Measurements from ENCODE around the gene SLC6A6.

DNA sequence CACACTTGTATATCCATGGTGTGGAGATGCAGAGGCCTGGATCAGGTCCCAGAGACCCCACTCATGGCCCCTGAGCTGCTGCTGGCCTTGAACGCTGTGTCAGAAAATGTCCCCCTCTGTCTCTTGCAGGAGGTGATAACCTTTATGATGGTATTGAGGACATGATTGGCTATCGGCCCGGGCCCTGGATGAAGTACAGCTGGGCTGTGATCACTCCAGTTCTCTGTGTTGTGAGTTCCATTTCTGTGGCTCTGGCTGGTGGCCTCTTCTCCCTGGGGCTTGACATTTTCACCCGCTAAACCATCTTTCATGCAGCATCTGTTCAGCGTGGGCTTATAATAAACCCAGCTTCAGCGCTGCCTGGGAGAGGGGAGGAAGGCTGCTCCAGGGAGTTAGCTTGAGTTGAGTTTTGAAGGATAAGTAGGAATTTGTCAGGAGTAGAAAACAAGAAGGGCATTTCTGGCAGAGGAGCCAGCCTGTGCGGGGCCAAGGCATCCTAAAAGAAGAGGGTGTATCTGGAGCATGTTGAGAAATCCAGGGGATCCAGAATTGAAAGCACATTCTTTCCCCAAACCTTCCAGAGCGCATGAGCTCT, 76.6 kb downstream of the SLC6A6 start:
- TF ChIP-seq POLR2A (IDR thresholded peaks at IDR 0.05; ENCODE audit: low read depth, low read length) (no peak), POLR2AphosphoS5 (IDR thresholded peaks at IDR 0.05; ENCODE audit: low read depth, low read length) (no peak), SPI1 (IDR thresholded peaks at IDR 0.05; ENCODE audit: low read depth, low read length) (no peak), TAF1 (IDR thresholded peaks at IDR 0.05; ENCODE audit: low read depth, low read length) (no peak)
